H1 (cell line): ENCODE measurements around the gene FAM53A.

Source experiments
- CREB1 ChIP-seq: IDR thresholded peaks from 2 replicates; pipeline ENCODE4 v1.6.1; 2012; ENCODE audit warnings: inconsistent platforms
- CTCF ChIP-seq, 3 experiments: IDR thresholded peaks; 1 replicate in 2 of 3; 2 replicates in 1 of 3; pipeline versions ENCODE4 v1.5.1 to v1.6.1; 2011; ENCODE audit warnings: low read length in 3 of 3, mild to moderate bottlenecking in 3 of 3, inconsistent platforms in 2 of 3, low read depth in 1 of 3, moderate library complexity in 1 of 3; ENCODE audit not compliant: insufficient read depth in 1 of 3; ENCODE audit errors: control extremely low read depth in 1 of 3
- EZH2 ChIP-seq: fragments of 200-600 bp; sonication (generic); IDR thresholded peaks from 2 replicates; pipeline ENCODE4 v1.7.1; 2012; ENCODE audit warnings: low read depth, mild to moderate bottlenecking, moderate library complexity, low read length, inconsistent platforms; ENCODE audit not compliant: severe bottlenecking
- GTF2F1 ChIP-seq: IDR thresholded peaks from 2 replicates; pipeline ENCODE4 v1.6.1; 2012; ENCODE audit warnings: low read depth, low read length, improper control_type of control experiment, borderline replicate concordance
- MAFK ChIP-seq: IDR thresholded peaks from 2 replicates; pipeline ENCODE4 v1.6.1; 2012; ENCODE audit warnings: low read depth, mild to moderate bottlenecking, improper control_type of control experiment, low read length
- MAX ChIP-seq: IDR thresholded peaks from 2 replicates; pipeline ENCODE4 v1.6.1; 2012; ENCODE audit warnings: inconsistent platforms
- PHF8 ChIP-seq: fragments of 200-600 bp; sonication (generic); conservative IDR thresholded peaks from 2 replicates; pipeline ENCODE4 v1.7.1; 2012; ENCODE audit warnings: low read depth, mild to moderate bottlenecking, inconsistent platforms, low read length, moderate library complexity
- POLR2A ChIP-seq, 2 experiments: IDR thresholded peaks; 1 replicate in 1 of 2; 2 replicates in 1 of 2; pipeline ENCODE4 v1.6.1; 2011; ENCODE audit warnings: low read depth in 2 of 2, low read length in 2 of 2, mild to moderate bottlenecking in 2 of 2; ENCODE audit errors: control extremely low read depth in 1 of 2
- RNF2 ChIP-seq: fragments of 200-900, 300-1000 bp; sonication (generic); IDR thresholded peaks from 2 replicates; pipeline ENCODE4 v1.7.1; 2016; ENCODE audit warnings: borderline replicate concordance, low read depth, mild to moderate bottlenecking, antibody characterized with exemption, low read length; ENCODE audit not compliant: poor library complexity, severe bottlenecking; ENCODE audit errors: missing control alignments

- no peak for TF ChIP-seq MAFK
- TF ChIP-seq CTCF (IDR thresholded peaks at IDR 0.05; ENCODE audit: control extremely low read depth in 1 of 3, insufficient read depth in 1 of 3, low read depth in 1 of 3, low read length in 3 of 3), result no peak
- no peak for TF ChIP-seq PHF8
- no peak for TF ChIP-seq CREB1
- TF ChIP-seq MAX, result no peak
- no peak for TF ChIP-seq POLR2A (IDR thresholded peaks at IDR 0.05; ENCODE audit: control extremely low read depth in 1 of 2, low read depth in 2 of 2, low read length in 2 of 2)
- no peak for TF ChIP-seq GTF2F1
- TF ChIP-seq RNF2, result no peak
- TF ChIP-seq EZH2, result no peak
Measured at GRCh38 chr4:1626151-1626550, 58.0 kb downstream of the FAM53A start.
